GM19438 (cell line): ENCODE measurements around the gene LMO2.
A peak's percentile ranks its signal among the peaks of the same experiment; 100 is the strongest.

Experiments used
- ATAC-seq: cut with Tn5 transposase; IDR thresholded peaks from one replicate; pipeline ENCODE4 v1.9.1; 2021; ENCODE audit warnings: low read depth; ENCODE audit not compliant: unreplicated experiment

LMO2 gene

GRCh38 chr11:33916736-33917135 is 24.9 kb upstream of the LMO2 start:
- no peak for ATAC-seq

DNA sequence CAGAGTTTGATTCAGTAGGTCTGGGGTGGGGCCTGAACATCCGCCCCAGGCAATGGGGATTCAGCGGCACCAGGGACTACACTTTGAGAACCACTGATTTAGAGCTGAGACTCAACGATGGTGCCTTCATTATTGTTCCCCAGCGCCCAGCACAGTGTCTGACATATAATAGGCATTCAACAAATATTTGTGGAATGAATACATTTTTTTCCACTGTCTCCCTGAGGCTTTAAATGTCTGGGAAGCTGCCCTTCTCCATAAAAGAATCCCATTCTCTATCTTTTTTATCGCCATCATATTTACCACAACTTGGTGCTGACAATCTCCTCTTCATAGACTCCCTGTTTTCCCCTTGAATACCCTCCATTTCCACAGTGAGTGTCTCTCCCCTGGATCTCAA is 23.6 kb upstream of the LMO2 start:
- ATAC-seq, result no peak

GRCh38 chr11:33913991-33914390 is 22.1 kb upstream of the LMO2 start:
- ATAC-seq, result no peak

DNA sequence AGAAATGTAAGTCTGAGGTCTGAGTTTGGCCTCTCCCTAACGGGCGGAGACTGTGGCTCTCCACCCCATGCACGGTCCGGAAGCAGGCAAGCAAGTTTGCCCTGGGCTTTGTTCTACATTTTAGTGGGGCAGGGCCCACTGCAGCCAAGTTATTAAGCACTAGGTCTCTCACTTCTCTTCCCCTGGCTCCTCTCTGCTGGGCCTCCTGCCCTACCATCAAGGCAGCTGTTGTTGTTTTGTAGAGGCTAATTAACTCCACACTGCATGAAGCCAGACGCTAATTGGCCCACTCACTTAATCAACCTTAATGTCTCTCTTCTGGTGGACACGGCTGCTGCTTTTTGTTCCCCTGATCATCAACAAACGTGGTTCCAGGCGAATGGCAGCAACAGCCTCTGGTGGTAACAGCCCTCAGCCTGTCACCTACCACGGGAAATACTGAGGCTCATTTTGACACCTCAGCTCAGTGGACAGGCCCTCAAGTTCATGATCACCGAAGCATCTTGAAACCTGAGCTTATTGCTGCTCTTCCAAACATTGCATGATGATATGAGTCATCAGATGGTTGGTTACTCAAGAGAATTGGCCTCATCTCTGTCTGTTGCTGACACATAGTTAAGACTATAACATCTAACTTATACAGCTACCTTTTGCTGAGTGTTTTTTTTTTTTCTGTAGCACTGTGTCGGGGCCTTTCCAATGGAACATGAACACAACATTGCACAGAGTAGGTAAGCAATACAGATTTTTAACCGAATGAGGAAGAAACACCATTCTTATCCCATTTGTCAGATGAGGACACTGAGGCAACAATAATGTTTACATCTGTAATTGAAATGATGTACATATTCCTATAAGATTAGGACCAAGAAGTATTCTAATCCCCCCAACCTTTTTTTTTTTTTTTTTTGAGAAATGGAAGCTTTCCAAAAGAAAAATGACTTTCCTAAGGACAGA is 20.8 kb upstream of the LMO2 start:
- peak; percentile 89 for ATAC-seq

GRCh38 chr11:33910958-33911339 is 19.1 kb upstream of the LMO2 start:
- no peak for ATAC-seq

- no peak for ATAC-seq
Observed at GRCh38 chr11:33910296-33910957, 18.6 kb upstream of the LMO2 start.

DNA sequence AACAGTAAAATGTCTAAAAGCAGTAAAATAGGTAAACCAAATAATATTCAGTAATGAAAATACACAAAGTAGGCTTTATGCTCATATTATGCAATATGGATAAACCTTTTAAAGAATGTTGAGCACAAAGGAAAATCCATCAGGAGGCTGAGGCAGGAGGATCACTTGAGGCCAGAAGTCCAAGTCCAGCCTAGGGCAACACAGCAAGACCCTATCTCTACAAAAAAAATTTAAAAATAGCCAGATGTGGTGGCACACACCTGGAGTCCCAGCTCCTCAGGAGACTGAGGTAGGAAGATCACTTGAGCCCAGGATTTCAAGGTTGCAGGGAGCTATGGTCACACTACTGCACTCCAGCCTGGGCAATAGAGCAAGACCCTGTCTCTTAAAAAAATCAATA is 17.7 kb upstream of the LMO2 start:
- ATAC-seq, result no peak

DNA sequence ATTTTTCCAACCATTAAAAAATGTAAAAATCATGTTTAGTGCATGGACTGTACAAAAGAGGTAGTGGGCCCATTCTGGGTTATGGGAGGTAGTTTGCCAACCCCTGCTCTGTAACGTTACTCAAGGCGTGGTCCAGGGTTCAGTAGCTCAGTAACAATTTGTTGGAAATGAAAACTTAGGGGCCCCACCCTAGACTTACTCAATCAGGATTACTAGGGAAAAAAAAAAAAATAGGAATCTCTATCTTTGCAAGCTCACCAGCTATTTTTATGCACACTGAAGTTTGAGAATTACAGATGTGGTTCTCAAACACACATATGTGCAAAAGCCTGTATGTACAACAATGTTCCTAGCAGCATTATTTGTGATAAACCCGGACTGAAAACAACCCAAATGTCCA is 17.3 kb upstream of the LMO2 start:
- ATAC-seq, result no peak

DNA sequence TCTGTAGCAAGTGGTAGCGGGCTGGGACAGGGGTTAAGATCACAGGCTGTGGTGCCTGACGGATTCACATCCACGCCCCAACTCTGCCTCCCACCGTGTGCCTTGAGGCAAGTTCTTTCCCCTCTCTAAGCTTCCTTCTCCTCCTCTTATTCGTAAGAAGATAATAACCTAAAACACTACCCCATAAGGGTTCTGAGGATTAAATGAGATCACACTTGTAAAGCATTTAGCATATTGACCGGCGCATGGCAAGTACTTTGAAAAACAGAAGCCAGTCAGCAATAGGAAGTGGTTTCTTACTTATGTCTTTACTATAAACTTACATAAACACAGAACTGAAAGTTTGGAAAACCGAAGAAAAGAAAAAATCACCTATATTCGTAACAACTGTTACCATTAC is 15.5 kb upstream of the LMO2 start:
- ATAC-seq, result no peak

DNA sequence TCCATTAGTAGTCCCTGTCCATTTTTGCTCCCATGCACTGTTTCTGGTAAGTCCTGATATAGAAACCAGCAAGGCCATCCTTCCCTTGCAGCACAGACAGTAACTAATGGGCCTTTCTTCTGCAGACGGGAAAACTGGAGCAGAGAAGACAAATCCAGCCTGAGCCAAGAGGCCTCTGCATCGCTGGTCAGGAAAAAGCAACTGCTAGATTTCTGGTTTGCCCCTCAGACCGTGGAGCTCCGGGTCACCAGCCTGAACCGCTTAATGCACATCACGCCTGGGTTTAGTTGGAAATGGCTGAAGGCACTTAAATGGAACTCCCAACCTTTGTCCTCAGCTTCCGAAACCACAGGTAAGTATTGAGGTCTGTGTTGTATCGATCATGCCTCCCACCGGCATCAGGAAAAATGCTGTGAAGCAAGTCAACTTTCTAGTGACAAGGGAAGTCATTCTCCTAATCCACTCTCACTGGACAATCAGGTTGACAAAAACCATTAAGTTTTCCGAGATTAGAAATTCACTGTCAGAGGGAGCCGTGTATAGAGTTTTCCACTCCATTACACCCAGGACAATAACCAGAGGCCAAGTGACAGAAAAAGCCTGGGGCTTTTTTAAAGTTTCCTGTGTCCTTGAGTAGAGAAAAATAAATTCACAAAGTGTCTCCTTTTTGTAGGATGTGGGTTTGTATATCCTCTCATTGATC is 14.8 kb upstream of the LMO2 start:
- ATAC-seq, result no peak

DNA sequence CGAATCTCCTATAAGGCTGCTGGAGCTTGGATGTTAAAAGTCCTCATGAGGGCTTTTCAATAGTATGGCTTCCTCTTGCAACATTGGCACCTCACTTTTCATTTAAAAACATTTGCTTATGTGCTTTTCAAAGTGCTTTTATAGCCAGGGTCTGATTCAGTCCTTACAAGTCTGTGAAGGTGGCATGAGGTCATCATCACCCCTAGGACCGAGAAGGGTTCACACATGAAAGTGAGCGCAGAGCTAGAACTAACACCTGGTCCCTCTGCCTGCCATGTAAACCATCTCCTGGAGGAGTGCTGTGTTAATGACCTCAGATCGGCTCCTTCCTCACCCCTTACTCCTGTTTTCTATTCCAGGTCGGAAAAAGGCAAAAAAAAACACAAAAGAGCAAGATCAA is 12.2 kb upstream of the LMO2 start:
- no peak for ATAC-seq

GRCh38 chr11:33900159-33900840 is 8.4 kb upstream of the LMO2 start:
- ATAC-seq, result no peak

DNA sequence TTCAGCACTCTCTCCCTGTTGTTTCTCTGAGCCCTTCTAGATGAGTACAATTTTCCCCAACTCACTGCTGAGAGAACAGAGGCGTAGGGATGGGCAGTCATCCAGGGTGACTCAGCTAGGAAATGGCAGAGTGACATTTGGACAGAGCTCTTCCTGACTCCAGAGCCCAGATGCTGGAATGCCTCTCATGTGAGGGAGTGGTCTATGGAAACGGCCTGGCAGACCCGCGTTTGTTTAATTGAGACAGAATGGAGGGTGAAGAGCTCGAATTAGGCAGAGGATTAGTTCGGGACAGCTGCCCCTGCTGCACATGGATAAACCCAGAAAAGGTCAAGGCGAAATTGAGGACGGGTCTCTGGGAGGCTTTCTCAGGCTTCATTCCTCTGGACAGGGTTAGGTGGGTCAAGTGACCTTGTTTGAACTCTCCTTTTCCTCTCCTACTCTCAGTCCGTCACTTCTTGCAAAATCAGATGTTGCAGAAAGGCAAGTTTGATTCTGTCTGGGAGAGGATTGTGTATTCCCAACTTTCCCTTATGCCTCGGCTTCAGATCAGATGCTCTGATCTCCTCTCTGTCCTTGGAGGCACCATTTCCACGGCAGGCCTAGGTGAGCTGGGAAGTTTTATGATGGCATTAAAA is 7.6 kb upstream of the LMO2 start:
- ATAC-seq, result no peak

- no peak for ATAC-seq
Observed at GRCh38 chr11:33898957-33899356, 7.1 kb upstream of the LMO2 start.

DNA sequence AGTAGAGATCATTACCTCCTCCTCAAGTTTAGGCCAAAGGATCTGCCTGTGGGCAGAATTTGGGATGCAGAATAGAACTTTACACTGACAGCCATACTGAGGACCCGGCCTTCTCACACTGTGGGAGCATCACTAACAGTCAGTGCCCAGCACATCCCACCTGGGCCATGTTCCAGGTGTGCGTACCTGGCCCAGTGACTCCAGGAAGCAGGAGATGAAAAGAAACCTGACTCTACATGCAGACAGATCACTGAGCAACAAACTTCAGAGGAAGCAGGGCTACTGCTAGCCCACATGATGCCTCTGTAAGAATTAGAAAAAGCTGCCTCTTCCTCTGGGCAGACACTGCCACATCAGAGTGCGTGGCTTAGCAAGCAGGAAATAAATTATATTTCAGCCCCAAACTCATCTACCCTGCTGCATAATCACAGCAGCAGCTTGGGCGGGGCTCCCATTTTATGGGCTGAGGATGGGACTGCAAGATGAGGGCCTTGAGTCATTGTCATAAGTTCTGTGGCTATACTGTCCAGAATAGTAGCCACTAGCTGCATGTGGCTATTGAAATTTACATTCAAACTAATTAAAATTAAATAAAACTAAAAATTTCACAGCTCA is 6.0 kb upstream of the LMO2 start:
- ATAC-seq, result no peak

DNA sequence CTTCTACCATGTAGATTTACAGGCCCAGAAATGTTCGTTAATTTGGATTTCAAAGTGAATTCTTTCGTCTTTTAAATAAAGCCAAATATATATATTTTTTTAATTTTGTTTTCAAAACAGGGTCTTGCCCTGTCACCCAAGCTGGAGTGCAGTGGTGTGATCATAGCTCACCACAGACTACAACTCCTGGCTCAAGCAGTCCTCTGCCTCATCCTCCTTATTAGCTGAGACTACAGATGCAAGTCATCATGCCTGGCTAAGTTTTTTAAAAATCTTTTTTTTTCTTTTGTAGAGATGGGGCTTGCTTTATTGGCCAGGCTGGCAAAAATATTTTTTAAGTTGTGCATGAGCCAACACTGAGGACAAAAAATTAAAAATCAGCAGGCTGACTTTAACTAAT is 5.0 kb upstream of the LMO2 start:
- ATAC-seq, result no peak

DNA sequence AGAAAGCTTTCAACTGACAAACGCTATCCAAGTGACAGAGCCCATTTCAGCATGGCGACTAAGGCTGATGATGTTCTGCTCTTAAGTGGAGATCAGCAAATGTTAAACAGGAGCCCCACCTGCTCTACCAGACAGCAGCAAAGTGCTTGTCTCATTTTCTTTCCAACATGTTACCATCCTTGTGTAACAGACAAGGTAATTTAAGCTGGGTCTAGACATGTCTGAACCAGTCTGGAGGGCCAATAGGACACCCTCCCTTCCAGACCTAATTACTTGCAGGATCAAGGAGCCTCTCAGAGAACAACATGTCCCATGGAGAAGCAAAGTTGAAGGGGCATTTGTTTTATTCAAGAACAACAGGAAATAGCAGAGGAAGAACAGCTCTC is 3.9 kb upstream of the LMO2 start:
- no peak for ATAC-seq

GRCh38 chr11:33894398-33894746 is 2.5 kb upstream of the LMO2 start:
- ATAC-seq, result no peak

DNA sequence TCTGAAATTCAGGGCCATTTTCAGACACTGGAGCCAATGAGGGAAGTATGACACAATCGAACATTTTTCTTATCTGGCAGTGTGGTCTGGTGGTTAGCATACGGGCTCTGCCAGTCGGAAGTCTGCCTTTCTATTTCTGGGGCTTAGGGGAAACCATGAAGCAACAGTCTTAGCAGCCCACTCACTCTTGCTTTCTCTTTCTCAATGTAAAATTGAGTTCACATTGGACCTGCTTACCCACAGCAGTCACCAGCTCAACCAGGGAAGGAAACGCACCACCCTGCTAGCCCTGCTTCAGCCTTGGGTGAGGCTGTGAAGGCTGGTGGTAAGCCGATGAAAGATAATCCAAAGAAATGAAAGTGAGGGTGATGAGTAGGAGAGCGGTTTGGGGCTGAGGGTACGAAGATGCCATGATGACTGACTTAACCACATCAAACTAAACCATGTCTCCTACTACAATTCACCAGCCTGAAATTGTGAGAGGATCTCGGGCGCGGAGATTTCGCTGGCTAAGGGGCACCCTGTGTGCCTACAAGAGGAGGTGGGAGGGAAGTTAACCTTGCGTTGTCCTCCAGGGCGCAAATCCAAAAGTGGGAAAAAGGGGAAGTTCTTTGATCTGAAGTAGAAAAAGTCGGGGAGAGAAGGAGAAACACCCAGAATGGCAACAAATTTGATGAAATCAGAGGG is 2.0 kb upstream of the LMO2 start:
- peak; percentile 70 for ATAC-seq
